GM12872 (cell line): ENCODE results near the gene KCP.

Experiments used
- CTCF ChIP-seq: IDR thresholded peaks from 3 replicates; pipeline ENCODE4 v1.5.1; 2011; ENCODE audit warnings: low read depth, mild to moderate bottlenecking, low read length, moderate library complexity; ENCODE audit not compliant: insufficient read depth

KCP gene

GRCh38 chr7:128876978-128877755, 33.3 kb downstream of the KCP start:
- no peak for TF ChIP-seq CTCF

- no peak for TF ChIP-seq CTCF
These were observed 33.9 kb downstream of the KCP start for GRCh38 chr7:128876586-128876977.

- no peak for TF ChIP-seq CTCF
These were observed 34.4 kb downstream of the KCP start for GRCh38 chr7:128876127-128876526.

GRCh38 chr7:128875523-128875948, 35.0 kb downstream of the KCP start:
- TF ChIP-seq CTCF = no peak

GRCh38 chr7:128874140-128875031, 36.1 kb downstream of the KCP start:
- TF ChIP-seq CTCF = no peak

GRCh38 chr7:128873234-128873633, 37.3 kb downstream of the KCP start:
- TF ChIP-seq CTCF = no peak

GRCh38 chr7:128872394-128872824, 38.1 kb downstream of the KCP start:
- 0 out of 3 replicates have a peak, but pooled peaks have one; percentile 20 for TF ChIP-seq CTCF
